ENCODE results near the gene BRD3OS.
A peak's percentile ranks its signal among the peaks of the same experiment; 100 is the strongest.

BRD3OS gene

DNA sequence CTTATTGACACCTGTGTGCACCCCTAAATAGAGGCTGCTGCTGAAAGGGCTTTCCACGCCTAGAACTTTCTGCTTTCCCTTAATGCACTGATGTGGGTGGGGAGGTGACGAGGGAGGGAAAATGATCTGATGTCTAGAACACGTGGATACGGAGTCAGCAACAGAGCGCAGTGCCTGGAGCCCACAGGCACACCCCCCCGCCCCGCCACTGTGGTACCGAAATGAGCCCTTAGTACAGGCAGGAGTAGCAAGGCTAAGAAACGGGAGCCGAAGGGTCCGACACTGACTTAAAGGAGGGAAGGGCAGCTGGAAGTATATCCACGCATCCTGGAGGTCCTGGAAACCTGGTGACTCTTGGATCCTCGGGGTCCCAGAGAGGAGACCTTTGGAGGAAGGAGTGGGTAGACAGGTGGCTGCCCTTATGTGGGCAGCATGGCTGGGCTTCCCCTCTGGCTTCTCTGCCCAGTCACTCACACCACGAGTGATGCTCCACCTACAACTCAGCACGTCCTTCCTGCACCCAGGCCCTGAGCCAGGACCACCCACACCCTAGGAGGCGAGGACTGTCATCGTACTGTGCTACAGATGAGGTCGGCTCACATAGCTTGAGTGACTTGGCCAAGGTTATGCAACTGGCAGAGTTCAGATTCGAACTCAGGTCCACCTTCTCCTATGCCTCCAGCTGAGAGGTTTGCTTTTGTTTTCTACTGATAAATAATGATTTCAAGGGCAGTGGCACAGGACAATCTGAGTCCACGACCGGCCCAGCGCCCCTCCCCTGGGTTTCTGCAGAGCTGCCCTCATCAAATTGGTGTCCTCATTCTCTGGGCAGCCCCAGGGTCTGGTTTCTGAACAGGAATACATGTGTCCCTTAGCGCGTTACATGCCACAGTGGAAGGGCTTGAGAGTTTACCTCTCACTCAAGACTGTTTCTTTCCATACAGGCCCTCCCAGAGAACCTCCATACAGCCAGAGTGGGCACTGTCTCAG is 28.5 kb upstream of the BRD3OS start:
- in situ Hi-C loops (cut with HindIII; ENCODE audit: low pct_ligation_motif_present, low pct_unique_long_range_greater_than_20kb, low sequenced_read_pairs) = loop anchor here (25.0 kb wide), 1 partner anchor 210 kb away; no protein-coding TSS in a partner anchor
- DNase-seq = no peak

DNA sequence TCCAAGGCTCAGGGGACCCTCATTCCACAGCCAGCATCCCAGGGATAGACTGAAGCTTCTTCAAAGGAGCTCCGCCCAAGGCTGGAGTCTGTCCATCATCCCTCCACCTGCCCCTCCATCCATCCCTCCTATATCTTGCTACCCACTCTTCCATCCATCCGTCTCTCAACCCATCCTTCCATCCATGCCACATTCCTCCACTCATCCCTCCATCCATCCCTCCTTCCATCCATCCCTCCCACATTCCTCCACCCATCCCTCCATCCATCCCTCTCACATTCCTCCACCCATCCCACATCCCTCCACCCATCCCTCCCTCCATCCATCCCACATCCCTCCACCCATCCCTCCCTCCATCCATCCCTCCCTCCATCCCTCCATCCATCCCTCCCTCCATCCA is 27.7 kb upstream of the BRD3OS start:
- DNase-seq = no peak
- in situ Hi-C loops (cut with HindIII; ENCODE audit: low pct_ligation_motif_present, low pct_unique_long_range_greater_than_20kb, low sequenced_read_pairs) = loop anchor here (25.0 kb wide), 1 partner anchor 210 kb away; no protein-coding TSS in a partner anchor

DNA sequence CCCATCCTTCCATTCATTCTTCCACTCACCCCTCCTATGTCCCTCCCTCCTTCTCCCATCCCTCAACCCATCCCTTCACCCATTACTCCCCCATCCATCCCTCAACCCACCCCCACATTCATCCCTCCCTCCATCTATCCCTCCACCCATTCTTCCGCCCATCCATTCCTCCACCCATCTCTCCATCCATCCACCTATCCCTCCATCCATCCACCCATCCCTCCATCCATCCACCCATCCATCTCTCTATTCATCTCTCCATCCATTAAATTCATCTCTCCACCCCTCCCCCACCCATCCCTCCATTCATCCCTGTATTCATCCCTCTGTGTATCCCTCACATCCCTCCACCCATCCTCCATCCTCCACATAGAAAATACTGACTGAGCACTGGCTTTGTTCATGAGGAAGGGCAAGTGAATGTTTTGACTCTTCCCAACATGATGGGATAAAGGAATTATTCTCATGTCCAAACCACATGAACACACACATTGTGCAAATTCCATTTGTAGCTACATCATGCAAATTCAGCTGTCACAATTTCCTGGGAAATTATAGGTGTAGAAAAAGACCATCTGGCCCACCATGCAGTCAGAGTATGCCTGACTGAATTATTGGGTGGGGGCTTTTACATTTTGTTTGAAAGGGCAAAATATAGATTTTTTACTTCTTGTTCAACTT is 26.2 kb upstream of the BRD3OS start:
- in situ Hi-C loops (cut with HindIII; ENCODE audit: low pct_ligation_motif_present, low pct_unique_long_range_greater_than_20kb, low sequenced_read_pairs) = loop anchor here (25.0 kb wide), 1 partner anchor 212 kb away; no protein-coding TSS in a partner anchor
- DNase-seq = no peak

DNA sequence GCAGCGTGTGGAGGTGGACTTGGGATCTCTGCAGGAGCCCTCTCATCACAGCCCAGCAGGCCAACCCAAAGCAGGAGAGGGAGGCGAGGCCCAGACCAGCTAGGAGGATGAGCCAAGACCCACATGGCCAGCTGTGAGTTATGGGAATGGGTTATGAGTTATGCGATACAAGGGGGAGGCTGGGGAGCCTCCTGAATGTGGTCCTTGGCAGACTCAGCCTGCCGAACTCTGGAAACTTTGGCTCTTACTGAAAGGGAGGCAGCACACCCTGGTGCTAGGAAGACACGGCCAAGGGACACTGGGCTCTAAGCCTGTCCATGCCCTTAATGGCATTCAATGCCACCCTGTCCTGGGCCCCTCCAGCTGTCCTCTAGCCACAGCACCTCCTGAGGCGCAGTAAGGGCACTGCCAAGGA is 25.4 kb upstream of the BRD3OS start:
- in situ Hi-C loops (cut with HindIII; ENCODE audit: low pct_ligation_motif_present, low pct_unique_long_range_greater_than_20kb, low sequenced_read_pairs) = loop anchor here (25.0 kb wide), 1 partner anchor 213 kb away; no protein-coding TSS in a partner anchor

DNA sequence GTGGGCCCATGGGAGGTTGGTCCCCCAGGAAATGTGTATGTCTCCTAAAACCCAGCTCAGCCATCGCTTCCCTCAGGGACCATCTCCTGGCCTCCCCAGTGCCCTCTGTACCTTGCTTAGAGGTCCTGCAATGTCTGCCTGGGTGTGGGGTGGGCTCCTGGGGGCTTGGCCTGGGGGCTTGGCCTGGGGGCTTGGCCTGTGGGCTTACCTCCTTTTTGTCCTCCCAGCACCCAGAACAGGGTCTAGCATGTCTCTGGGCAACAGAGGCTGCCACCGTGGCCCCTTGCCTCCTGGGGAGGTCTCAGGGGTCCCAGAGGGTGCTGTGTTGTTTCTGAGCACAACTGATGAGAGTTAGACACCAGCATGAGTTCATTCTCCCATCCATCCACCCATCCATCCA is 22.5 kb upstream of the BRD3OS start:
- no peak for DNase-seq
- in situ Hi-C loops (cut with HindIII; ENCODE audit: low pct_ligation_motif_present, low pct_unique_long_range_greater_than_20kb, low sequenced_read_pairs) = no loop called here

More for the DNA sequence above, 25.4 kb upstream of the BRD3OS start:
- DNase-seq = no peak

DNA sequence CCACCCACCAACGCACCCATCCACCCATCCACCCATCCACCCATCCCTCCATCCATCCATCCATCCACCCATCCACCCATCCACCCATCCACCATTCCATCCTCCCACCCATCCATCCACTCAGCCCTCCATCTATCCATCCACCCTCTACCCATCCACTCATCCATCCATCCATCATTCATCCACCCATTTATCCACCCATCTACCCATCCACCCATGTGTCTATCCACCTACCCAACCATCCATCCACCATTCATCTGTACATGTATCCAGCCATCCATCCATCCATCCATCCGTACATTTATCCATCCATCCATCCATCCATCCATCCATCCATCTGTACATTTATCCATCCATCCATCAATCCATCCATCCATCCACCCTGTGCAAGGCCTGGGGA is 22.0 kb upstream of the BRD3OS start:
- no peak for DNase-seq
- in situ Hi-C loops (cut with HindIII; ENCODE audit: low pct_ligation_motif_present, low pct_unique_long_range_greater_than_20kb, low sequenced_read_pairs) = no loop called here

DNA sequence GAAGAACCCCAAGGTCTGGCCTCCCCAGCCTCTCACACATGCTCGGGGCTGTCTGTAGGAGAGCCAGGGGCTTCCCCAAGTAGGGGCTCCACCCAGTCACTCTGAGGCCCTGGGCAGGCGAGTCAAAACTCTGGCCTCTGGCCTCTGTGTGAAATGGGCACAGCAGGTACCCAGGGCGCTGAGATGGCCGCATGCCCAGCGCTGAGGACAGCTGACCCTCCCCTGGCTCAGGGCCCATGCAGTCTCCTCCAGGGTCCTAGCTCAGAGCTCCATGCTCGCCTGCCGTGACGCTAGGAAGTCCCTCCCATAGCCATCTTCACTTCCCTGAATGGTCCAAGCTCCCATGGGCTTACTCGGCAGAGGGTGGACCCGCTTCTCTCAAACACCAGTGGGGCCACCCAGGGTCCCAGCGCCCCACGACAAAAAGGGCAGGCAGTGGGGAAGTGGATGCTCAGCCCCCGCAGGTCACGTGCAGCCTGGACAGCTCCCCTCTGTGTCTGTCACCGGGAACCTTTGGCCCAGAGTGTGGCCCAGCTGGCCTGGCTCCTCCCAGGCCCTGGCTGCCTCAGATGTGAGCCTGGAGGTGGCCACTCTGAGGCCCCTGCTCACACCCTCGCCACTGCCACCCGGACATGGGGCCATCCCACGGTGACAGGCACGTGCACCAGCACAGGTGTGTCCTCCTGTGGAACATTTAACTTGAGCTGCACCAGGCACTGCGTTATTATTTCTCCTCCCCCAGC is 21.0 kb upstream of the BRD3OS start:
- DNase-seq = no peak
- in situ Hi-C loops (cut with HindIII; ENCODE audit: low pct_ligation_motif_present, low pct_unique_long_range_greater_than_20kb, low sequenced_read_pairs) = no loop called here

DNA sequence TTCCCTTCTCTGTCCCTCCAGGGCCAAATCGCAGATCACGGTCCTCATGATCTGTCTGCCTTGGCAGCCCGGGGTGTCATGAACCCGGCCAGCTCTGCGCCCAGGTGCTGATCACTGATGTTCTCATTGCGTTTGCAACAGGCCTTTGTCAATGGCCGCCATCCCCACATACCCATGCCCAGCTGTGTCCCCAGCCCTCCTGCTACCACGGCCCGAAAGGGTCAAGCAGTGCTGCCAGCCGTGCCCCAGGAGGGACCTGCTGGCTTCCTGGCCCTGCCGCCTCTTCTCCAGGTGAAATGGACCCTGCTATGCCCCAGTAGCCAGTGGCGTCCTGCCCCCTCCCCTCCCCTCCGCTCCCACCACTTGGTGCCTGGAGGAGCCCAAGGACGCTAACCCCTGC is 20.4 kb upstream of the BRD3OS start:
- DNase-seq = no peak
- in situ Hi-C loops (cut with HindIII; ENCODE audit: low pct_ligation_motif_present, low pct_unique_long_range_greater_than_20kb, low sequenced_read_pairs) = no loop called here

DNA sequence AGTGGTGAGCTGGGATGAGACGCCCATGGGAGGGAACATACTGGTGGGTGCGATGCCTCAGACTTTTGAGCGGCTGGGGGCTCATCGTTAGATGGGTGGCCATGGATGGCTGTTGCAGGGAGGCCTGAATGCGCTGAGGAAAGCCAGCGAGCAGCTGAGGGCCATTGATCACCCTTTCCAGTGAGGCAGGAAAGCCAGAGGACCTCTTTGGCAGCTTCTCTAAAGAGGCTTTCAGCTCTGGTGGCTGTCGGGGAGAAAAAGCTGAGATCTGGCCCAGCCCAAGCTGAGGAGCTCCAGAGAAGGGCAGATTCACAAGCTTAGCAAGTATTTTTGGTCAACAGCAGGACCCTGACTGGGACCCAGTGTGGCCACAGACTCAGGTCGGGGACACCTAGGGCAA is 19.9 kb upstream of the BRD3OS start:
- in situ Hi-C loops (cut with HindIII; ENCODE audit: low pct_ligation_motif_present, low pct_unique_long_range_greater_than_20kb, low sequenced_read_pairs) = no loop called here
- DNase-seq = no peak

DNA sequence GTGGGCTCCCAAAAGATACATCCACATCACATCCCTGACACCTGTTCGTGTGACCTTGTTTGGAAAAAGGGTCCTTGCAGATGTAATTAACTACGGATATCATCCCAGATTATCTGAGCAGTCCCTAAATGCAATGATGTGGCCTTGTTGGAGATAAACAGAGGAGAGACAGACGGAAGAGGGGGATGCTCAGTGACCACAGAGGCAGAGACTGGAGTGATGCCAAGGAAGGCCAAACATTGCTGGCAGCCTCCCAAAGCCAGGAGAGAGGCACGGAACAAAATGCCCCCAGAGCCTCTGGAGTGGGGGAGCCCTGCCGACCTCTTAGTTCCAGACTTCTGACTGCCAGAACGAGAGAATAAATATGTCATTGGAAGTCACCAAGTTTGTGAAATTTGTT is 18.1 kb upstream of the BRD3OS start:
- in situ Hi-C loops (cut with HindIII; ENCODE audit: low pct_ligation_motif_present, low pct_unique_long_range_greater_than_20kb, low sequenced_read_pairs) = no loop called here
- no peak for DNase-seq

DNA sequence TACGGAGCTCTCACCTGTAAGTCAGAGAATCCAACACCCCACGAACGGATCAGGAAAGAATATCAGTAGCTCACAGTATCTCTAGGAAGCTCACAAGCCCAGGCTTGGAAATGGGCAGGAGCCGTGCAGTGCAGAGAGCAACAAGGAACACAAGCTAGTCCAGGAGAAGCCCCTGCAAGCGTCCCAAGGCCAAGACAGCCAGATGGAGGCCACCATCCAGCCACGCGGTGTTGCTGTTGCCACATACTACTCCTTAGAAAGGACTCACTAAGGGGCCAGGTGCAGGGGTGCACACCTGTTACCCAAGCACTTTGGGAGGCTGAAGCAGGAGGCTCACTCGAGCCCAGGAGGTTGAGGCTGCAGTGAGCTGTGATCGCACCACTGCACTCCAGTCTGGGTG is 17.7 kb upstream of the BRD3OS start:
- no peak for DNase-seq
- in situ Hi-C loops (cut with HindIII; ENCODE audit: low pct_ligation_motif_present, low pct_unique_long_range_greater_than_20kb, low sequenced_read_pairs) = no loop called here

DNA sequence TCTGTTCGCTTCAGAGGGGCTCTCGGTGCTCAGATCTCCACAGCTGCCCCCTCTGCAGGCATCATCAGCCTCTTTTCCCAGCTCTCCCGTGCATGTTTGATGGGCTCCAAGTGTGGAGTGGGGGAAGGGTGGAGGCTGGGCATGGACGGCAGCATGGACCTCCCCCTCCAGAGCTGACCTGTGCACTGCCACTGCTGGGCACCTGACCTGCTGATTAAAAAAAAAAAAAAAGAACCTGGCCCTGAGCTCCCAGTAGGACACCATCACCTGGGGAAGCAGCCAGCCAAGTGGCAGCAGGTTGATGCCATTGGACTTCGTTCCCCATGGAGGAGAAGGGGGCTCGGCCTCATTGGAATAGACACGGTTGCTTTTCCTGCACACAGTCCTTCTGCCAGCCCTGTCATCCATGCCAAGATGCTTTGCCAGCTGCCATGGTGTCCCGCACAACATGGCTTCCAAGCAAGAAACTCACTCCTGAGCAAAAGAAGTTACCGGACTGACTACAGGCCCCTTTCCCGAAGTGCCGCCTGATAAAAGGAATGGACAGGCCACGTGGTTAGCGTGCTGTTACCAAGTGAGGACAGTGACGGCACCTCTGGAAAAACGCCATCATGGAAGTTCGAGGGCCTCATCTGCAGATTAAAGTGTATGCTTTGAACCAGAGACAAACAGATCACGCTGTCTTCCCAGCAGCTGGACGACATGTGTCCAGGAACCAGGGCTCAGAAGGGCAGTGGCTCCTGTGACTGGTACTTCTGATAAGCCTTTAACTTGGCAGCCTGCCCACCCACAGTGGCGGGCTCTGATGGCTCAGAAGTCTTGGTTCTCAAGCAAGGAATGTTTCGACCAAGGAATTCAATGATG is 14.7 kb upstream of the BRD3OS start:
- DNase-seq = no peak
- in situ Hi-C loops (cut with HindIII; ENCODE audit: low pct_ligation_motif_present, low pct_unique_long_range_greater_than_20kb, low sequenced_read_pairs) = no loop called here

DNA sequence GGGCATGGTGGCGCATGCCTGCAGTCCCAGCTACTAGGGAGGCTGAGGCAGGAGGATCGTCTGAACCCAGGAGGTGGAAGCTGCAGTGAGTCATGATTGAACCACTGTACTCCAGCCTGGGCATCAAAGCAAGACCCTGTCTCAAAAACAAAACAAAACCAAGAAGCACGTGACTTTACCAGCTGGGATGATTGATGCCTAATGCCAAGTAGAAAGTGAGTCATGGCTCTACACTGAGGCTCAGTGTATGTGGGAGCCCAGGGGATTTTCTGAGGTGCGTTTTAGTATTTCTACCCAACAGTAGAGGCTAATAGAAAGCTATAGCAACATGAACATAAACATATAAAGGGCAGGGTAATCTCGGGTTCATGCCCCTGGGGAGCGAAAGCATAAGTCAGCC is 13.9 kb upstream of the BRD3OS start:
- in situ Hi-C loops (cut with HindIII; ENCODE audit: low pct_ligation_motif_present, low pct_unique_long_range_greater_than_20kb, low sequenced_read_pairs) = no loop called here
- DNase-seq = no peak

DNA sequence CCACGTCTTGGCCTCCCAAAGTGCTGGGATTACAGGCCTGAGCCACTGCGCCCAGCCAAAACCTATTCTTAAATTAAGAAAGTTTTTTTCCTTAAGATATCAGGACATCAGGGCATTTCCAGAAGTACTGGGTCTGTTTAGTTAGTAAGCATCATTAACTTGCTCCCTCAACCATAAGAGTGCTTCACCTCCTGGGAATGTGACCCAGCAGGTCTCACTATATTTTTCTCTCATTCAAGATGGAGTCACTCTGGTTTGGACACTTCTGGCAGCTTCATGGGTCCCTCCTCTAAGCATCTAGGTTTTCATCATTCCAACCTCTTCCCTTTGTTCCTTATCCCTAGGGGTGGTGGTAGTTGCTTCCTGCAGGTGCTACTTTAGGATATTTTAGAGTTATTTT is 10.3 kb upstream of the BRD3OS start:
- in situ Hi-C loops (cut with HindIII; ENCODE audit: low pct_ligation_motif_present, low pct_unique_long_range_greater_than_20kb, low sequenced_read_pairs) = no loop called here
- DNase-seq = peak; percentile 27

DNA sequence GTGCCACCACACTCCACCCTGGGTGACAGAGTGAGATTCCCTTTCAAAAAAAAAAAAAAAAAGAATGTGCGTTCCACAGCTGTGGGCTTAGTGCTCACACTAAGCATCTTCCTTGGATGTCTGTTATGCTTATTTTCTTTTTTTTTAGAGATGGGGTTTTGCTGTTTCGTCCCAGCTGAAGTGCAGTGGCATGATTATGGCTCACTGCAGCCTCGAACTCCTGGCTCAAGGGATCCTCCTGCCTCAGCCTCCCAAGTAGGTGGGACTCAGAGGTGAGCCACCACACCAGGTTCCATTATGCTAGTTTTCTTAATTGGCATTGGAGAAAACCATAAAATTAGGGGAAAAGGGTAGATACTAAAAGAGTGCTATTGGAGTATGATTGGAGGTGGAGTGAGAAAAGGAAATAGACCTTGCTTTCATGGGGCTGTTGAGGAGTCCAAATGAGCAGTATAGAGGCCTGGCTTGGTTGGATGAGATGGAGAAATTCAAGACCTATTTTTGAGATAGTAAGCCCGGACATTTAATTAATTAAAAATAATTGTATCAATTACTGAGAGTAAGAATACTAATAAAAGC is 978 bp upstream of the BRD3OS start:
- no peak for DNase-seq
- in situ Hi-C loops (cut with HindIII; ENCODE audit: low pct_ligation_motif_present, low pct_unique_long_range_greater_than_20kb, low sequenced_read_pairs) = no loop called here

DNA sequence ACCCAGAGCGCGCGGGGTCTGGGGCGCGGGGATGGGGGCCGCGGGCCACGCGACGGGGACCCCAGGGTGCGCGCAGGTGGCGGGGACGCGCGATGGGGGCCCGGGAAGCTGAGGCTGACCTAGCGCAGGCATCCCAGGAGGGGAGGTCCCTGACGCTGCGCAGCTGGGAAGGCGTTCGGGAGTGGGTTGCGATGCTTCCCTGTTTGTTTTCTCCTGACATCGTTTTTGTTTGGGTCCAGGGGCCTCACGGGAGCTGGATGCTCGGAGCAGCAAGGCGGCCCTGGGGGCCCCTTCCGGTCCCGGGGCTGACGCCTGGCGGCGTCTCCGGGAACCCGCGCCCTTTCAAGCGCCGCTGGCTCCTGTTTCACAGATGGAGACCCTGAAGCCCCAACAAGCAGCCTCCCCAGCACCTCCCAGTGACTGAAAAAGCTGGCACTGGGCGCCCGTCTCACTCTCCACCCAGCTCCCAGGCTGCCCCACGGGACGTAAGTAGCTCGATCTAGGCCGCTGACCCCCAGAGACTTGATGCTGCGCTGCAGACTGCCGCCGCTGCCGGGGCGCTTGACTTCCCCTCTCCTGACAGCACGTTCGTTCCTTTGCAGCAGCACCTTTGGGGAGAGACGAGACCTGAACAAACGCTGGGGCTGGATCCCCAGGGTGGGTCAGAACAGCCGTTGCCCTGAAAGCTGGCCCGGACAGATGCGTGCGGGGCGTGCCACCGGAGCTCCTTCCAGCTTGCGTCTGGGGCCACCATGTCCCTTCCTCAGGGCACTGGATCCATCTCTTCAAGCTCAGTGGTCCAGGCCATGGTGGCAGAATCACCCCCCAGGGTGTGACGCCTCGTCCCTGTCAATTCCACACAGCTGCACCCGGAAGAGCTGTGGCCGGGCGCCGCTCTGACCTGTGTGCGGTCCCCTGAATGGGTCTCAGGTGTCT is 593 bp downstream of the BRD3OS start:
- in situ Hi-C loops (cut with HindIII; ENCODE audit: low pct_ligation_motif_present, low pct_unique_long_range_greater_than_20kb, low sequenced_read_pairs) = no loop called here
- DNase-seq = peak; percentile 31

DNA sequence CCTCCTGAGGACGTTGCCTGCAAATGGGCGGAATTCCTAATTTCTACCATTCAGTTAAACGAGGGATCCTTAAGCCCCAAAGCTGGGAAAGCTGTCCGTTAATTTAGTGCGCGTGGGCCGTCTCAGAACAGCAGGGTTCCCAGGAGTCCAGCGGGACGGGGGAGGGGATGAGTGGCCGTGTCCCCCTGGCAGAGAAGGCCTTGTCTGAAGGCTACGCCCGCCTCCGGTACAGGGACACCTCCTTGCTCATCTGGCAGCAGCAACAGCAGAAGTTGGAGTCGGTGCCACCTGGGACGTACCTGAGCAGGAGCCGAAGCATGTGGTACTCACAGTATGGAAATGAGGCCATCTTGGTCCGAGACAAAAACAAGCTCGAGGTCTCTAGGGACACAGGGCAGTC is 1.3 kb downstream of the BRD3OS start:
- DNase-seq = no peak
- in situ Hi-C loops (cut with HindIII; ENCODE audit: low pct_ligation_motif_present, low pct_unique_long_range_greater_than_20kb, low sequenced_read_pairs) = no loop called here
